K562 (cell line): ENCODE measurements around the gene RIN3. TPM values are rescaled to one million over a fixed set of nuclear protein-coding genes. Genes with fewer than 3 reads are reported as not detected.

ENCODE experiments used
- ATAC-seq: fragments of 200-7000 bp; cut with Tn5 transposase; 3 replicates; pipeline ENCODE4 v1.9.1; 2020; ENCODE audit warnings: moderate library complexity
- BruUV-seq: library from RNA; stranded (reverse); fragments of 400-500 nt; replicated peaks from 2 replicates; lab custom pipeline; 2021; lab: Mats Ljungman, UMichigan
- CTCF ChIA-PET: fragments of 300-600 bp; formaldehyde crosslinking; extraction: SDS; loops from one replicate; lab custom pipeline; 2021; ENCODE audit warnings: low intra/inter-chr PET ratio; lab: Yijun Ruan, JAX
- POLR2A ChIA-PET: fragments of 300-600, 350-650 bp; sonication (Branson Sonifier 250); formaldehyde crosslinking; extraction: SDS; loops from one replicate; lab custom pipeline; 2021; ENCODE audit warnings: antibody characterized with exemption, inconsistent platforms; lab: Yijun Ruan, JAX
- DNase-seq, 4 experiments: peaks; one replicate each; pipeline versions ENCODE4 v3.0.0 to v3.0.0-alpha.2; 2011 to 2018; ENCODE audit warnings: low spot score in 3 of 4, mixed read lengths in 3 of 4; ENCODE audit errors: extremely low read depth in 1 of 4
- FAIRE-seq: peaks from 2 replicates; lab custom pipeline; 2011; peaks lifted over from hg19 to GRCh38; lab: Jason Lieb, UNC
- H2AFZ ChIP-seq: 2 replicates; pipeline ENCODE4 v1.6.0; 2011; ENCODE audit warnings: low read depth, low read length, control low read depth, inconsistent platforms
- H3K27ac ChIP-seq: fragments of 200-600 bp; 3 replicates; pipeline ENCODE4 v1.8.0; 2011; ENCODE audit warnings: low read depth, mild to moderate bottlenecking, control low read depth, inconsistent platforms, low read length, moderate library complexity, mixed read lengths; ENCODE audit errors: extremely low read depth
- H3K27me3 ChIP-seq, 2 experiments: fragments of 300-600 bp in 1 of 2; 2 replicates in 1 of 2; 3 replicates in 1 of 2; pipeline versions ENCODE4 v1.6.0 to v1.8.0; 2011; ENCODE audit warnings: inconsistent platforms in 2 of 2, low read length in 2 of 2, mild to moderate bottlenecking in 1 of 2, mixed read lengths in 1 of 2, moderate library complexity in 1 of 2; ENCODE audit not compliant: control insufficient read depth in 2 of 2, insufficient read depth in 2 of 2
- H3K36me3 ChIP-seq: fragments of 300-600 bp; 3 replicates; pipeline ENCODE4 v1.8.0; 2011; ENCODE audit warnings: mild to moderate bottlenecking, low read length, inconsistent platforms; ENCODE audit not compliant: control insufficient read depth, insufficient read depth
- H3K4me1 ChIP-seq, 2 experiments: fragments of 200-600 bp in 1 of 2; replicated peaks in 1 of 2; 2 replicates in 1 of 2; 3 replicates in 1 of 2; pipeline versions ENCODE4 v1.5.1 to v1.8.0; 2011; ENCODE audit warnings: inconsistent platforms in 2 of 2, low read length in 2 of 2, mild to moderate bottlenecking in 1 of 2, mixed read lengths in 1 of 2, moderate library complexity in 1 of 2; ENCODE audit not compliant: control insufficient read depth in 2 of 2, insufficient read depth in 2 of 2
- H3K4me2 ChIP-seq: 2 replicates; pipeline ENCODE4 v1.6.1; 2011; ENCODE audit warnings: low read length, control low read depth, inconsistent platforms, mixed read lengths; ENCODE audit not compliant: insufficient read depth
- H3K4me3 ChIP-seq: fragments of 200-600 bp; sonication (generic), shearing (Covaris generic); 2 replicates; pipeline ENCODE4 v1.5.1; 2016; ENCODE audit warnings: control low read depth, inconsistent platforms
- H3K79me2 ChIP-seq: fragments of 200-600 bp; 3 replicates; pipeline ENCODE4 v1.8.0; 2011; ENCODE audit warnings: low read length, inconsistent platforms; ENCODE audit not compliant: control insufficient read depth, insufficient read depth
- H3K9ac ChIP-seq, 2 experiments: 2 replicates each; pipeline versions ENCODE4 v1.6.0 to v1.6.1; 2011; ENCODE audit warnings: low read depth in 2 of 2, low read length in 2 of 2, control low read depth in 1 of 2, inconsistent platforms in 1 of 2, mild to moderate bottlenecking in 1 of 2, mixed read lengths in 1 of 2; ENCODE audit not compliant: insufficient read depth in 1 of 2
- H3K9me1 ChIP-seq: one replicate; pipeline ENCODE4 v1.6.0; 2011; ENCODE audit warnings: inconsistent platforms, mild to moderate bottlenecking, low read length, moderate library complexity; ENCODE audit not compliant: control insufficient read depth, insufficient read depth
- H3K9me3 ChIP-seq: replicated peaks from 2 replicates; pipeline ENCODE4 v1.5.1; 2011; ENCODE audit warnings: low read depth, low read length, inconsistent platforms; ENCODE audit not compliant: control insufficient read depth, insufficient read depth
- H4K20me1 ChIP-seq: replicated peaks from 2 replicates; pipeline ENCODE4 v1.6.1; 2011; ENCODE audit warnings: low read length, inconsistent platforms, mixed read lengths; ENCODE audit not compliant: control insufficient read depth, insufficient read depth
- ELF2 ChIP-seq: fragments of 250-450 bp; sonication (Bioruptor Pico); IDR thresholded peaks from 2 replicates; pipeline ENCODE4 v1.5.0; 2021; ENCODE audit warnings: mild to moderate bottlenecking
- EZH2 ChIP-seq: IDR thresholded peaks from 2 replicates; pipeline ENCODE4 v1.6.1; 2012; ENCODE audit warnings: low read depth, mild to moderate bottlenecking, inconsistent platforms, low read length, borderline replicate concordance
- NFIC ChIP-seq: fragments of 450-650 bp; IDR thresholded peaks from 2 replicates; pipeline ENCODE4 v1.6.1; 2017; ENCODE audit warnings: mild to moderate bottlenecking, inconsistent platforms
- NR2F6 ChIP-seq: fragments of 450-650 bp; formaldehyde crosslinking; IDR thresholded peaks from 2 replicates; pipeline ENCODE4 v1.4.0; 2020; ENCODE audit warnings: mild to moderate bottlenecking
- RAD21 ChIP-seq, 2 experiments: fragments of 250-450 bp in 1 of 2; fragments of 450-650 bp in 1 of 2; sonication (Bioruptor Pico) in 1 of 2; formaldehyde crosslinking in 1 of 2; IDR thresholded peaks in 1 of 2; conservative IDR thresholded peaks in 1 of 2; 2 replicates each; pipeline versions ENCODE4 v1.4.0 to v1.8.0; 2020 to 2022; ENCODE audit warnings: mild to moderate bottlenecking in 2 of 2, moderate library complexity in 1 of 2
- RREB1 ChIP-seq: fragments of 250-450 bp; sonication (Bioruptor Pico); IDR thresholded peaks from 2 replicates; pipeline ENCODE4 v1.4.0; 2020
- SMAD2 ChIP-seq: fragments of 150-350 bp; IDR thresholded peaks from 2 replicates; pipeline ENCODE4 v1.6.1; 2014; ENCODE audit warnings: low read depth, mild to moderate bottlenecking, low read length
- ZNF561 ChIP-seq: fragments of 450-650 bp; formaldehyde crosslinking; conservative IDR thresholded peaks from 2 replicates; pipeline ENCODE4 v1.4.0; 2020; ENCODE audit warnings: mild to moderate bottlenecking, moderate library complexity
- ZNF785 ChIP-seq: fragments of 250-450 bp; sonication (Bioruptor Pico); IDR thresholded peaks from 2 replicates; pipeline ENCODE4 v1.4.0; 2020; ENCODE audit warnings: mild to moderate bottlenecking
- WGBS: fragments of 100-300 bp; shearing (Covaris generic); methylation state at CpG from one replicate; pipeline ENCODE4 v1.1.6; 2016; ENCODE audit warnings: low coverage, mixed read lengths; ENCODE audit not compliant: insufficient coverage; ENCODE audit errors: missing lambda C conversion rate; 5-methylcytosine and 5-hydroxymethylcytosine counted together
- in situ Hi-C: fragments of 300-500 bp; cut with MboI; formaldehyde crosslinking; loops from 4 replicates; pipeline ENCODE4 v1.15.0; 2018; ENCODE audit warnings: inconsistent platforms, mixed read lengths
- intact Hi-C: fragments of 100-400 bp; cut with micrococcal nuclease; formaldehyde crosslinking; loops from 2 replicates; pipeline ENCODE4 v1.14.2; 2022
- polyA plus RNA-seq, 8 experiments: library from polyadenylated mRNA; depleted of rRNA in 4 of 8; stranded (reverse) in 5 of 8; unstranded in 3 of 8; fragments of >200 nt; fragmentation: Nextera tagmentation in 2 of 8; fragmentation: Illumina TruSeq in 1 of 8; extraction: Ambion mirVana in 2 of 8; extraction: Trizol in 1 of 8; gene quantifications; 2 replicates each; pipeline versions ENCODE4 v1.2.1 to v1.2.3, GENCODE V29; 2011 to 2014; ENCODE audit warnings: inconsistent platforms in 1 of 8, missing spikeins in 1 of 8
- total RNA-seq, 7 experiments: library from RNA; depleted of rRNA in 6 of 7; stranded (reverse); fragments of >200 nt in 6 of 7; fragmentation: Illumina TruSeq in 2 of 7; extraction: Trizol in 2 of 7; gene quantifications; 2 replicates each; pipeline versions ENCODE4 v1.2.1 to v1.2.3, GENCODE V29; 2011 to 2021; ENCODE audit warnings: low replicate concordance in 1 of 7
- TF ChIP-seq, protein P1 (sequence below), 2 experiments: fragments of 150-350 bp in 1 of 2; IDR thresholded peaks; 2 replicates each; pipeline ENCODE4 v1.6.1; 2012 to 2016; ENCODE audit warnings: low read depth in 2 of 2, low read length in 2 of 2, mild to moderate bottlenecking in 1 of 2, moderate library complexity in 1 of 2

RIN3 gene
- total and polyA plus RNA-seq, 9 of the 15 experiments (the other 6 are each of a cell fraction or from before 2014, with no cell fraction given), result 0.01 to 0.49 (median 0.08) TPM; not detected in 5

- TF ChIP-seq, protein P1, sequence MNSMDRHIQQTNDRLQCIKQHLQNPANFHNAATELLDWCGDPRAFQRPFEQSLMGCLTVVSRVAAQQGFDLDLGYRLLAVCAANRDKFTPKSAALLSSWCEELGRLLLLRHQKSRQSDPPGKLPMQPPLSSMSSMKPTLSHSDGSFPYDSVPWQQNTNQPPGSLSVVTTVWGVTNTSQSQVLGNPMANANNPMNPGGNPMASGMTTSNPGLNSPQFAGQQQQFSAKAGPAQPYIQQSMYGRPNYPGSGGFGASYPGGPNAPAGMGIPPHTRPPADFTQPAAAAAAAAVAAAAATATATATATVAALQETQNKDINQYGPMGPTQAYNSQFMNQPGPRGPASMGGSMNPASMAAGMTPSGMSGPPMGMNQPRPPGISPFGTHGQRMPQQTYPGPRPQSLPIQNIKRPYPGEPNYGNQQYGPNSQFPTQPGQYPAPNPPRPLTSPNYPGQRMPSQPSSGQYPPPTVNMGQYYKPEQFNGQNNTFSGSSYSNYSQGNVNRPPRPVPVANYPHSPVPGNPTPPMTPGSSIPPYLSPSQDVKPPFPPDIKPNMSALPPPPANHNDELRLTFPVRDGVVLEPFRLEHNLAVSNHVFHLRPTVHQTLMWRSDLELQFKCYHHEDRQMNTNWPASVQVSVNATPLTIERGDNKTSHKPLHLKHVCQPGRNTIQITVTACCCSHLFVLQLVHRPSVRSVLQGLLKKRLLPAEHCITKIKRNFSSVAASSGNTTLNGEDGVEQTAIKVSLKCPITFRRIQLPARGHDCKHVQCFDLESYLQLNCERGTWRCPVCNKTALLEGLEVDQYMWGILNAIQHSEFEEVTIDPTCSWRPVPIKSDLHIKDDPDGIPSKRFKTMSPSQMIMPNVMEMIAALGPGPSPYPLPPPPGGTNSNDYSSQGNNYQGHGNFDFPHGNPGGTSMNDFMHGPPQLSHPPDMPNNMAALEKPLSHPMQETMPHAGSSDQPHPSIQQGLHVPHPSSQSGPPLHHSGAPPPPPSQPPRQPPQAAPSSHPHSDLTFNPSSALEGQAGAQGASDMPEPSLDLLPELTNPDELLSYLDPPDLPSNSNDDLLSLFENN (IDR thresholded peaks at IDR 0.05; ENCODE audit: low read depth in 2 of 2, low read length in 2 of 2), result no peak
- TF ChIP-seq NFIC (no peak), EZH2 (no peak)
Measured at GRCh38 chr14:92649066-92649465, 135.5 kb downstream of the RIN3 start (continued).

GRCh38 chr14:92649934-92650545, 136.5 kb downstream of the RIN3 start:
- no peak overlapping the region for H3K4me3 ChIP-seq
- CTCF ChIA-PET, result no interaction called here
- H3K9ac ChIP-seq, result no peak overlapping the region
- POLR2A ChIA-PET, result no interaction called here
- no peak overlapping the region for H3K4me2 ChIP-seq
- in situ Hi-C loops (no loop called here), intact Hi-C loops (no loop called here)
- WGBS, result 4% methylated on average over 15 of the region's 17 CpGs
- no TSS peak for BruUV-seq
- H3K27me3 ChIP-seq, result peaks cover 0 to 42% of the 10 kb centered on the region in 2 experiments; a peak in 2 of 5 replicates
- ATAC-seq (no peak), FAIRE-seq (no peak), DNase-seq (no peak)
- H3K36me3 ChIP-seq, result no peaks in the 10 kb centered on the region
- H3K9me3 ChIP-seq, result no peaks in the 10 kb centered on the region
- H3K9me1 ChIP-seq, result no peaks in the 10 kb centered on the region
- H3K79me2 ChIP-seq, result no peaks in the 10 kb centered on the region
- H3K27ac ChIP-seq, result no peak overlapping the region
- H3K4me1 ChIP-seq, result peaks cover 0 to 7% of the 10 kb centered on the region in 2 experiments; a peak in 1 of 5 replicates
- TF ChIP-seq ZNF785 (CRISPR knock-in tag) (no peak), RAD21 (CRISPR knock-in tag; conservative IDR thresholded peaks at IDR 0.05 in 1 of 2, IDR thresholded peaks at IDR 0.05 in 1 of 2) (no peak), SMAD2 (no peak), RREB1 (CRISPR knock-in tag) (no peak), NR2F6 (CRISPR knock-in tag) (no peak), ELF2 (CRISPR knock-in tag) (no peak), ZNF561 (CRISPR knock-in tag) (no peak)
- no peak overlapping the region for H2AFZ ChIP-seq
- H4K20me1 ChIP-seq, result no peaks in the 10 kb centered on the region
